Endothelial cell of umbilical vein (primary cell): ENCODE measurements around the gene CRYGS. TPM values are rescaled to one million over a fixed set of nuclear protein-coding genes. Genes with fewer than 3 reads are reported as not detected.

ENCODE experiments used
- BruUV-seq: library from RNA; stranded (reverse); fragments of 400-500 nt; replicated peaks from 2 replicates; lab custom pipeline; 2021; lab: Mats Ljungman, UMichigan
- CTCF ChIA-PET: fragments of 300-600, 350-600 bp; sonication (Branson Sonifier 250); formaldehyde crosslinking; loops from one replicate; lab custom pipeline; 2021; ENCODE audit warnings: antibody characterized with exemption, inconsistent platforms; lab: Charles Lee
- POLR2A ChIA-PET: fragments of 300-600, 350-600 bp; sonication (Branson Sonifier 250); formaldehyde crosslinking; loops from one replicate; lab custom pipeline; 2021; ENCODE audit warnings: antibody characterized with exemption, inconsistent platforms; lab: Charles Lee
- DNase-seq: peaks from one replicate; pipeline ENCODE4 v3.0.0-alpha.2; 2011; ENCODE audit warnings: low read depth, low spot score
- FAIRE-seq: peaks from 2 replicates; lab custom pipeline; 2011; peaks lifted over from hg19 to GRCh38; lab: Jason Lieb, UNC
- H2AFZ ChIP-seq: 2 replicates; pipeline ENCODE4 v1.6.0; 2012; ENCODE audit warnings: low read depth, low read length, control low read depth, inconsistent platforms
- H3K27ac ChIP-seq: 2 replicates; pipeline ENCODE4 v1.5.1; 2011; ENCODE audit warnings: low read depth, mild to moderate bottlenecking, control low read depth, low read length, moderate library complexity; ENCODE audit not compliant: insufficient read depth
- H3K27me3 ChIP-seq, 2 experiments: 2 replicates each; pipeline versions ENCODE4 v1.6.0 to v1.6.1; 2011; ENCODE audit warnings: low read length in 2 of 2, mixed read lengths in 1 of 2; ENCODE audit not compliant: control insufficient read depth in 2 of 2, insufficient read depth in 2 of 2
- H3K36me3 ChIP-seq, 2 experiments: 2 replicates in 1 of 2; 3 replicates in 1 of 2; pipeline ENCODE4 v1.5.1; 2011; ENCODE audit warnings: low read length in 2 of 2, mild to moderate bottlenecking in 1 of 2, moderate library complexity in 1 of 2; ENCODE audit not compliant: control insufficient read depth in 2 of 2, insufficient read depth in 2 of 2; ENCODE audit errors: extremely low read depth in 1 of 2
- H3K4me1 ChIP-seq: 3 replicates; pipeline ENCODE4 v1.5.1; 2011; ENCODE audit warnings: mild to moderate bottlenecking, low read length; ENCODE audit not compliant: control insufficient read depth, insufficient read depth; ENCODE audit errors: extremely low read depth
- H3K4me2 ChIP-seq: 2 replicates; pipeline ENCODE4 v1.6.1; 2011; ENCODE audit warnings: low read length, control low read depth, mixed read lengths; ENCODE audit not compliant: insufficient read depth
- H3K4me3 ChIP-seq, 3 experiments: fragments of 200-600 bp in 1 of 3; sonication (generic), shearing (Covaris generic) in 1 of 3; replicated peaks in 1 of 3; 2 replicates each; pipeline ENCODE4 v1.5.1; 2011 to 2016; ENCODE audit warnings: control low read depth in 3 of 3, low read length in 3 of 3, mild to moderate bottlenecking in 2 of 3, inconsistent platforms in 1 of 3, low read depth in 1 of 3, moderate library complexity in 1 of 3; ENCODE audit not compliant: insufficient read depth in 1 of 3
- H3K79me2 ChIP-seq: 2 replicates; pipeline ENCODE4 v1.6.0; 2012; ENCODE audit warnings: low read length, inconsistent platforms; ENCODE audit not compliant: control insufficient read depth, insufficient read depth
- H3K9ac ChIP-seq: replicated peaks from 2 replicates; pipeline ENCODE3; 2011; ENCODE audit warnings: low read length, control low read depth; ENCODE audit not compliant: insufficient read depth; ENCODE audit errors: extremely low read depth
- H3K9me1 ChIP-seq: replicated peaks from 3 replicates; pipeline ENCODE4 v1.6.0; 2011; ENCODE audit warnings: mild to moderate bottlenecking, low read length; ENCODE audit not compliant: control insufficient read depth, insufficient read depth; ENCODE audit errors: extremely low read depth
- H3K9me3 ChIP-seq: replicated peaks from 2 replicates; pipeline ENCODE4 v1.5.1; 2012; ENCODE audit warnings: low read length, inconsistent platforms; ENCODE audit not compliant: control insufficient read depth, insufficient read depth
- H4K20me1 ChIP-seq: replicated peaks from 2 replicates; pipeline ENCODE3; 2011; ENCODE audit warnings: mild to moderate bottlenecking, low read length; ENCODE audit not compliant: control insufficient read depth, insufficient read depth; ENCODE audit errors: extremely low read depth
- EZH2 ChIP-seq: IDR thresholded peaks from 2 replicates; pipeline ENCODE4 v1.6.1; 2012; ENCODE audit warnings: borderline replicate concordance, low read depth, mild to moderate bottlenecking, moderate library complexity, low read length, inconsistent platforms; ENCODE audit not compliant: severe bottlenecking
- FOS ChIP-seq: IDR thresholded peaks from 2 replicates; pipeline ENCODE4 v1.6.1; 2011; ENCODE audit warnings: mild to moderate bottlenecking, low read length, moderate library complexity, borderline replicate concordance; ENCODE audit not compliant: insufficient read depth
- GATA2 ChIP-seq: IDR thresholded peaks from 2 replicates; pipeline ENCODE4 v1.7.0; 2011; ENCODE audit warnings: low read depth, mild to moderate bottlenecking, moderate library complexity, mixed read lengths, low read length; ENCODE audit not compliant: insufficient read length, insufficient read depth
- JUN ChIP-seq: IDR thresholded peaks from 2 replicates; pipeline ENCODE4 v1.6.1; 2011; ENCODE audit warnings: borderline replicate concordance, low read depth; ENCODE audit not compliant: insufficient read length, insufficient read depth
- MYC ChIP-seq: IDR thresholded peaks from one replicate; pipeline ENCODE4 v1.6.1; 2011; ENCODE audit warnings: mild to moderate bottlenecking, low read depth, low read length
- POLR2A ChIP-seq: IDR thresholded peaks from 2 replicates; pipeline ENCODE4 v1.6.1; 2012; ENCODE audit warnings: low read depth, mild to moderate bottlenecking, control low read depth, low read length
- POLR2AphosphoS5 ChIP-seq: IDR thresholded peaks from 2 replicates; pipeline ENCODE4 v1.6.1; 2012; ENCODE audit warnings: low read depth, mild to moderate bottlenecking, control low read depth, low read length, moderate library complexity; ENCODE audit not compliant: insufficient read depth
- dilution Hi-C: fragments of 300-500 bp; cut with MboI; formaldehyde crosslinking; loops from one replicate; pipeline ENCODE4 v1.15.0; 2019; ENCODE audit warnings: low sequenced_read_pairs; ENCODE audit not compliant: extremely low pct_ligation_motif_present
- intact Hi-C: fragments of 100-400 bp; cut with micrococcal nuclease; formaldehyde crosslinking; loops from one replicate; pipeline ENCODE4 v1.10.0; 2022
- polyA plus RNA-seq, 4 experiments: library from polyadenylated mRNA; depleted of rRNA in 3 of 4; stranded (reverse) in 3 of 4; unstranded in 1 of 4; fragments of >200 nt; gene quantifications; 2 replicates each; pipeline versions ENCODE4 v1.2.1 to v1.2.3, GENCODE V29; 2011 to 2012; ENCODE audit warnings: missing spikeins in 1 of 4
- total RNA-seq: library from RNA; stranded (reverse); gene quantifications from 2 replicates; pipeline ENCODE4 v1.2.3, GENCODE V29; 2021
- TF ChIP-seq, protein P1 (sequence below): IDR thresholded peaks from 2 replicates; pipeline ENCODE4 v1.6.1; 2011; ENCODE audit not compliant: insufficient read depth, insufficient read length
- TF ChIP-seq, protein P2 (sequence below), 2 donors: IDR thresholded peaks; 1 replicate in 1 of 2; 2 replicates in 1 of 2; pipeline ENCODE4 v1.5.1; 2011; ENCODE audit warnings: low read length in 2 of 2, mild to moderate bottlenecking in 2 of 2, moderate library complexity in 2 of 2, control low read depth in 1 of 2, inconsistent platforms in 1 of 2, low read depth in 1 of 2; ENCODE audit not compliant: insufficient read depth in 1 of 2; ENCODE audit errors: extremely low read depth in 1 of 2

CRYGS gene
- total and polyA plus RNA-seq, 2 donors (not counting 3 experiments of a cell fraction or from before 2014, with no cell fraction given), result 5.0 TPM

DNA sequence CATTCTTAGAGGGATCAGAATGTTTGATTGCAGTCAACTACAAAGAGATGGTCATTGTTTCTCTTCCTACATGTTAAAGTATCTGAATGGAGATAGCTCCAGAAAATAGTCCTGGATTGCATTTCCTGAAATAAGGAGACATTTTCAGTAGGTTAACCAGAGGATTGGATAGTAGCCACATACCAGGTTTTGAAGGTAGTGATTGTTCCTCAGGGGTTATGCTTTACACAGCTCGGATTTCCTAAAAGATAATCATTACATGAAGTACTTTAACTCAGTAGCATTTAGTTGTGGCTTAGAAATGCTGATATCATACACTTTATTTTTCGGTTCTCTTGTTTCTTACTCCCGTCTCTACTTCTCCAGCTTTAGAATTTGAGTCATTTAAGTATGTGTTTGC, 36.6 kb upstream of the CRYGS start:
- TF ChIP-seq JUN (no peak), POLR2A (no peak), FOS (no peak), EZH2 (no peak), GATA2 (no peak), MYC (no peak), POLR2AphosphoS5 (no peak)
- TF ChIP-seq, protein P1, sequence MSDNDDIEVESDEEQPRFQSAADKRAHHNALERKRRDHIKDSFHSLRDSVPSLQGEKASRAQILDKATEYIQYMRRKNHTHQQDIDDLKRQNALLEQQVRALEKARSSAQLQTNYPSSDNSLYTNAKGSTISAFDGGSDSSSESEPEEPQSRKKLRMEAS, result no peak
- TF ChIP-seq, protein P2, sequence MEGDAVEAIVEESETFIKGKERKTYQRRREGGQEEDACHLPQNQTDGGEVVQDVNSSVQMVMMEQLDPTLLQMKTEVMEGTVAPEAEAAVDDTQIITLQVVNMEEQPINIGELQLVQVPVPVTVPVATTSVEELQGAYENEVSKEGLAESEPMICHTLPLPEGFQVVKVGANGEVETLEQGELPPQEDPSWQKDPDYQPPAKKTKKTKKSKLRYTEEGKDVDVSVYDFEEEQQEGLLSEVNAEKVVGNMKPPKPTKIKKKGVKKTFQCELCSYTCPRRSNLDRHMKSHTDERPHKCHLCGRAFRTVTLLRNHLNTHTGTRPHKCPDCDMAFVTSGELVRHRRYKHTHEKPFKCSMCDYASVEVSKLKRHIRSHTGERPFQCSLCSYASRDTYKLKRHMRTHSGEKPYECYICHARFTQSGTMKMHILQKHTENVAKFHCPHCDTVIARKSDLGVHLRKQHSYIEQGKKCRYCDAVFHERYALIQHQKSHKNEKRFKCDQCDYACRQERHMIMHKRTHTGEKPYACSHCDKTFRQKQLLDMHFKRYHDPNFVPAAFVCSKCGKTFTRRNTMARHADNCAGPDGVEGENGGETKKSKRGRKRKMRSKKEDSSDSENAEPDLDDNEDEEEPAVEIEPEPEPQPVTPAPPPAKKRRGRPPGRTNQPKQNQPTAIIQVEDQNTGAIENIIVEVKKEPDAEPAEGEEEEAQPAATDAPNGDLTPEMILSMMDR (IDR thresholded peaks at IDR 0.05; ENCODE audit: extremely low read depth in 1 of 2, insufficient read depth in 1 of 2, low read depth in 1 of 2, low read length in 2 of 2), result no peak
- FAIRE-seq, result no peak

More for the DNA sequence above, 36.6 kb upstream of the CRYGS start:
- Histone ChIP-seq H3K27me3 (no peaks in the 10 kb centered on the region), H3K79me2 (no peaks in the 10 kb centered on the region), H3K9ac (no peak overlapping the region), H2AFZ (no peak overlapping the region), H3K4me1 (no peaks in the 10 kb centered on the region), H3K27ac (no peak overlapping the region), H3K9me1 (no peaks in the 10 kb centered on the region), H3K4me2 (no peak overlapping the region), H3K9me3 (no peaks in the 10 kb centered on the region), H3K36me3 (peaks cover 35 to 36% of the 10 kb centered on the region in 2 experiments), H4K20me1 (no peaks in the 10 kb centered on the region), H3K4me3 (no peak overlapping the region)
- CTCF ChIA-PET, result interaction anchor here (0.9 to 1.4 kb wide), 2 partner anchors 8 to 40 kb away, joined by 3 to 4 read pairs; no protein-coding TSS in a partner anchor
- POLR2A ChIA-PET, result no interaction called here
- DNase-seq, result no peak
- dilution Hi-C loops, result no loop called here
- intact Hi-C loops, result no loop called here
- no TSS peak for BruUV-seq
